DMS 273 treated with DMSO at 0.1 percent for 48 hours (cell line): Measurements from ENCODE around the gene GAK.

ENCODE experiments used
- DNase-seq: peaks from one replicate; lab custom pipeline; 2025; lab: John Stamatoyannopoulos, UW

The GAK gene

GRCh38 chr4:964346-965025 is 32.4 kb upstream of the GAK start:
- no peak for DNase-seq

GRCh38 chr4:963276-964225 is 31.4 kb upstream of the GAK start:
- no peak for DNase-seq

GRCh38 chr4:962231-963208 is 30.4 kb upstream of the GAK start:
- no peak for DNase-seq

GRCh38 chr4:961351-962230 is 29.5 kb upstream of the GAK start:
- DNase-seq: no peak

GRCh38 chr4:960636-961350 is 28.7 kb upstream of the GAK start:
- DNase-seq: no peak

GRCh38 chr4:960140-960635 is 28.1 kb upstream of the GAK start:
- DNase-seq: no peak

- no peak for DNase-seq
Measured at GRCh38 chr4:959338-960139, 27.4 kb upstream of the GAK start.

- no peak for DNase-seq
Measured at GRCh38 chr4:958696-959337, 26.7 kb upstream of the GAK start.

- no peak for DNase-seq
Measured at GRCh38 chr4:958314-958665, 26.2 kb upstream of the GAK start.

GRCh38 chr4:957581-958313 is 25.6 kb upstream of the GAK start:
- DNase-seq: no peak

- DNase-seq: no peak
Measured at GRCh38 chr4:957231-957580, 25.1 kb upstream of the GAK start.

GRCh38 chr4:956531-957230 is 24.6 kb upstream of the GAK start:
- no peak for DNase-seq

- no peak for DNase-seq
Measured at GRCh38 chr4:955931-956381, 23.8 kb upstream of the GAK start.

GRCh38 chr4:955161-955921 is 23.2 kb upstream of the GAK start:
- no peak for DNase-seq

GRCh38 chr4:954211-955020 is 22.3 kb upstream of the GAK start:
- no peak for DNase-seq

- no peak for DNase-seq
Measured at GRCh38 chr4:953574-953915, 21.4 kb upstream of the GAK start.
